HEK293T (cell line): Measurements from ENCODE around the gene ITGA3.
A peak's percentile ranks its signal among the peaks of the same experiment; 100 is the strongest.

Experiments
- CTCF ChIA-PET: fragments of 350-600 bp; formaldehyde crosslinking; extraction: SDS; loops from one replicate; lab custom pipeline; 2021; ENCODE audit warnings: antibody characterized with exemption, inconsistent platforms; lab: Yijun Ruan, JAX
- POLR2A ChIA-PET: fragments of 350-600 bp; formaldehyde crosslinking; extraction: SDS; loops from one replicate; lab custom pipeline; 2020; ENCODE audit warnings: antibody characterized with exemption, inconsistent platforms; lab: Yijun Ruan, JAX
- DNase-seq: peaks from one replicate; pipeline ENCODE4 v3.0.0; 2012; ENCODE audit warnings: mixed read lengths; ENCODE audit errors: extremely low spot score
- ARNT ChIP-seq: fragments of 450-650 bp; IDR thresholded peaks from 2 replicates; pipeline ENCODE4 v1.6.1; 2017; ENCODE audit warnings: mild to moderate bottlenecking
- BHLHE40 ChIP-seq: fragments of 450-650 bp; IDR thresholded peaks from 2 replicates; pipeline ENCODE4 v1.6.1; 2016; ENCODE audit warnings: mild to moderate bottlenecking, moderate library complexity, borderline replicate concordance
- CTBP1 ChIP-seq: fragments of 450-650 bp; IDR thresholded peaks from 2 replicates; pipeline ENCODE4 v1.6.1; 2016; ENCODE audit warnings: borderline replicate concordance
- ELF4 ChIP-seq: fragments of 450-650 bp; IDR thresholded peaks from 2 replicates; pipeline ENCODE4 v1.6.1; 2017; ENCODE audit warnings: antibody characterized with exemption
- FOXA1 ChIP-seq: fragments of 450-650 bp; IDR thresholded peaks from 2 replicates; pipeline ENCODE4 v1.6.1; 2016; ENCODE audit warnings: mild to moderate bottlenecking
- FOXK2 ChIP-seq: fragments of 450-650 bp; IDR thresholded peaks from 2 replicates; pipeline ENCODE4 v1.6.1; 2016; ENCODE audit warnings: mild to moderate bottlenecking
- FOXM1 ChIP-seq: fragments of 450-650 bp; IDR thresholded peaks from 2 replicates; pipeline ENCODE4 v1.6.1; 2017; ENCODE audit warnings: mild to moderate bottlenecking, borderline replicate concordance
- HDGF ChIP-seq: fragments of 450-650 bp; IDR thresholded peaks from 2 replicates; pipeline ENCODE4 v1.6.1; 2017; ENCODE audit warnings: antibody characterized with exemption, borderline replicate concordance
- L3MBTL2 ChIP-seq: fragments of 450-650 bp; conservative IDR thresholded peaks from 2 replicates; pipeline ENCODE4 v1.6.1; 2016; ENCODE audit warnings: mild to moderate bottlenecking
- LEF1 ChIP-seq: fragments of 450-650 bp; IDR thresholded peaks from 2 replicates; pipeline ENCODE4 v1.6.1; 2017; ENCODE audit warnings: mild to moderate bottlenecking, borderline replicate concordance
- NFRKB ChIP-seq: fragments of 450-650 bp; IDR thresholded peaks from 2 replicates; pipeline ENCODE4 v1.6.1; 2016; ENCODE audit warnings: mild to moderate bottlenecking, moderate library complexity
- PKNOX1 ChIP-seq: fragments of 450-650 bp; IDR thresholded peaks from 2 replicates; pipeline ENCODE4 v1.6.1; 2016
- SP1 ChIP-seq: fragments of 450-650 bp; IDR thresholded peaks from 2 replicates; pipeline ENCODE4 v1.6.1; 2017
- SUZ12 ChIP-seq: fragments of 450-650 bp; IDR thresholded peaks from 2 replicates; pipeline ENCODE4 v1.6.1; 2016; ENCODE audit warnings: mild to moderate bottlenecking
- TARDBP ChIP-seq: fragments of 450-650 bp; IDR thresholded peaks from 2 replicates; pipeline ENCODE4 v1.6.1; 2016
- ZNF384 ChIP-seq: fragments of 450-650 bp; IDR thresholded peaks from 2 replicates; pipeline ENCODE4 v1.6.1; 2016

ITGA3 gene

GRCh38 chr17:50128441-50129352, 72.8 kb downstream of the ITGA3 start:
- DNase-seq: no peak
- ChIA-PET POLR2A (interaction anchor here (0.7 to 2.2 kb wide), 2 partner anchors 23 to 33 kb away, joined by 4 to 8 read pairs; no protein-coding TSS in a partner anchor), CTCF (no interaction called here)
- TF ChIP-seq HDGF (no peak), PKNOX1 (no peak), SUZ12 (no peak), ELF4 (no peak), L3MBTL2 (no peak), ZNF384 (no peak), FOXA1 (no peak), BHLHE40 (no peak), LEF1 (no peak), TARDBP (no peak)

- no peak for TF ChIP-seq FOXA1
- TF ChIP-seq SUZ12: no peak
- no peak for TF ChIP-seq BHLHE40
- TF ChIP-seq CTBP1: no peak
- no peak for TF ChIP-seq LEF1
- no peak for TF ChIP-seq L3MBTL2
- TF ChIP-seq SP1: no peak
- TF ChIP-seq ELF4: no peak
- TF ChIP-seq NFRKB: no peak
- DNase-seq: no peak
- POLR2A ChIA-PET: interaction anchor here (2.2 kb wide), 1 partner anchor 32 kb away, joined by 8 read pairs; no protein-coding TSS in a partner anchor
- CTCF ChIA-PET: no interaction called here
These were observed 73.4 kb downstream of the ITGA3 start for GRCh38 chr17:50129353-50129727.

GRCh38 chr17:50129728-50130558, 74.0 kb downstream of the ITGA3 start, which contains the start of gene SAMD14:
Gene SAMD14 (minus strand): TSS chr17:50130160. CDS start chr17:50124959, 5,201 bp downstream.
- peak; percentile 61 for DNase-seq
- TF ChIP-seq NFRKB (no peak), ELF4 (no peak), SP1 (no peak), PKNOX1 (no peak), SUZ12 (no peak), BHLHE40 (no peak), FOXM1 (no peak), ARNT (no peak), ZNF384 (no peak), HDGF (no peak), TARDBP (no peak), FOXK2 (no peak), L3MBTL2 (no peak), CTBP1 (no peak), FOXA1 (no peak)
- ChIA-PET CTCF (no interaction called here), POLR2A (interaction anchor here (0.8 to 2.2 kb wide), 4 partner anchors 9 to 31 kb away, joined by 3 to 10 read pairs (median 6); no protein-coding TSS in a partner anchor)

- ChIA-PET POLR2A (interaction anchor here (0.8 to 2.2 kb wide), 6 partner anchors 8 to 47 kb away, joined by 3 to 10 read pairs (median 4); no protein-coding TSS in a partner anchor), CTCF (interaction anchor here (0.6 kb wide), 1 partner anchor 10 kb away, joined by 3 read pairs; no protein-coding TSS in a partner anchor)
- TF ChIP-seq SUZ12: no peak
- TF ChIP-seq SP1: no peak
- no peak for TF ChIP-seq FOXK2
- no peak for TF ChIP-seq LEF1
- no peak for TF ChIP-seq FOXA1
- no peak for TF ChIP-seq ELF4
- TF ChIP-seq NFRKB: no peak
- no peak for TF ChIP-seq L3MBTL2
- no peak for TF ChIP-seq CTBP1
- no peak for TF ChIP-seq HDGF
- no peak for TF ChIP-seq PKNOX1
- TF ChIP-seq ARNT: no peak
- TF ChIP-seq FOXM1: no peak
- TF ChIP-seq TARDBP: no peak
- TF ChIP-seq ZNF384: no peak
- TF ChIP-seq BHLHE40: no peak
- DNase-seq: no peak
These were observed 74.8 kb downstream of the ITGA3 start for GRCh38 chr17:50130559-50131305.
